ENCODE measurements around the gene RPS21.

Gene RPS21

DNA sequence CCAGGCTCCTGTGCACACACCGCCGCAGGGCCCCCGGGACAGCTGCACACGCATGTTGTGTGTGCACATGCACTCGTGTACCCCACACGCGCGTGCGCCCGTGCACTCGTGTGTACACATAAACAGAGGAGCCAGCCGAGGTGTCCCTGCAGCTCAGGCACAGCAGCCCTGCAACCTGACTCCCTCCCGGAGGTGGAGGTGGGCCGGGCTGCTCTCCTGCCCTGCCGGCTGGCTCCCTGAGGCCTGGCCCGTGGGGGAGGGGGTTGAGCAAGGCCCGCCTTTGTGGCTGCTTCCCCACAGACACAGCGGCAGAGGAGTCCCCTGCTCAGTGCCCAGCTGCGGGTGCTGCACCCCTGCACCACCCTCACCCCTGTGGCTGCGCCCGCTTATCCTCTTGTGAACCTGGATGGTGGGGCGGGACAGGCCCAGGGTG, 39.8 kb downstream of the RPS21 start:
- no peak for DNase-seq (ENCODE audit: low spot score)

GRCh38 chr20:62427172-62428001, 40.5 kb downstream of the RPS21 start, which contains the start of gene RBBP8NL:
TSS of gene RBBP8NL (minus strand) at chr20:62427539. CDS start at chr20:62419647, 7,892 bp downstream.
- DNase-seq (ENCODE audit: low spot score), result no peak

- no peak for DNase-seq (ENCODE audit: low spot score)
These were observed 41.1 kb downstream of the RPS21 start for GRCh38 chr20:62428002-62428372.

- no peak for DNase-seq (ENCODE audit: low spot score)
These were observed 41.7 kb downstream of the RPS21 start for GRCh38 chr20:62428396-62429295.

DNA sequence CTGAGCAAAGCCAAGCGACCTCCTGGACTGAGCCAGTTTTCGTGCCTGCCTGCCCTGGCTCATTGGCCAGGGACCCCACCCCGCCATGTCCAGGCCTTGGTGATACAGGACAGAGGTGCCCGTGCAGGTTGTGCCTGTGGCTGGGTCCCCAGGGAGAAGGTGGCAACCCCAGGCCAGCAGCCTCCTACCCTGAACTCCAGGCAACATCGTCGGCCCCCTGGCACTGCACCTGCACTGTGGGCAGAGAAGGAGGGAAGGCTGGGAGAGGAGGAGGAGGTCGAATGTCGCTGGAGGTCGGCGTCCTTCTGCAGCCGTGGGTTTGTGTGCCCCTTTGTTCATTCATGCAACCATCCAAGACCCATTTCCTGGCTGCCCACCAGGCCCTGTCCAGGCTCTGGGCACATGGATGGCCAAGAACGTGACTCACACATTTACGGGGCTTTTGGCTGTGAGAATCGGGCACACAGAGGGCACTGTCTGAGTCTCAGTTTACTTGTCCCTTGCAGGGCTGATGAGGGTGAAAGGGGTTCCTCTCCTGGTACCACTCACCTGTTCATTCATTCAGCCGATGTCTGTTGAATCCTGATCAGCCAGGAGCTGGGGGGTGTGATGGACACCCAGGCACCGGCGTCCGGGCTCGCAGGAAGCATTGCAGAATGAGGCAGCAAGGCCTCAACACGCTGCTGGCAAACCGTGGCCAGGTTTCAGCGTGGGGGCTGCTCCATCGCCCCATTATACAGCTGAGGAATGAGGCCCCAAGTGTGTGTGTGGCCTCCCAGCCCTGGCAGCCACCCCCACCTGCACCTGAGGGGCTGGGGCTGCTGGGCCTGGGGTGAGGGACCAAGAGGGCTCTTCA, 42.8 kb downstream of the RPS21 start:
- DNase-seq (ENCODE audit: low spot score), result no peak

- no peak for DNase-seq (ENCODE audit: low spot score)
These were observed 43.5 kb downstream of the RPS21 start for GRCh38 chr20:62430311-62430853.

DNA sequence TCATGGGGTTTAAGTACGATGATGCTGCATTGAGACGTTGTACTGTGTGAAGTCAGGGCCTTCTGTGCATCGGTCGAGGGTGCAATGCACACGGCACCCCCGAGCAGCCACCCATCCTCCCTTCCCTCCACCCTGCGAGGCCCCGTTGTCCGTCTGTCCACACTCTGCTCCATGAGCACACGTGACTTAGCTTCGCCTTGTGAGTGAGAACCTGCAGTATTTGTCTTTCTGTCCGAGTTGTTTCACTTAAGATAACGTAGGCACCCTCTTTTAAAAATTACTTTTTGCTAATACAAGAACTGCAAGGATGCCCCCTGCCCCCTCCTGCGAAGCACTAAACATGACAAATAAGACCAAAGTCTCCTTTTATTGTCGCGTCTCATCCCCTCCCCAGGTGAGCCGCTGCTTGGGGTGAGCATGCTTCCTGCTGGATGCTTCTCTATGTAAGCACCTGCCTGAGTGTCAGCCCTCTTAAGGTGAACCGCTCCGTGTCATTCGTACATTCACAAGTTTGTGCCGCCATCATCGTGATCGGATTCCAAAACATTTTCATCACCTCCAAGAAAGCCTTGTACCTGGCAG, 44.1 kb downstream of the RPS21 start:
- no peak for DNase-seq (ENCODE audit: low spot score)

DNA sequence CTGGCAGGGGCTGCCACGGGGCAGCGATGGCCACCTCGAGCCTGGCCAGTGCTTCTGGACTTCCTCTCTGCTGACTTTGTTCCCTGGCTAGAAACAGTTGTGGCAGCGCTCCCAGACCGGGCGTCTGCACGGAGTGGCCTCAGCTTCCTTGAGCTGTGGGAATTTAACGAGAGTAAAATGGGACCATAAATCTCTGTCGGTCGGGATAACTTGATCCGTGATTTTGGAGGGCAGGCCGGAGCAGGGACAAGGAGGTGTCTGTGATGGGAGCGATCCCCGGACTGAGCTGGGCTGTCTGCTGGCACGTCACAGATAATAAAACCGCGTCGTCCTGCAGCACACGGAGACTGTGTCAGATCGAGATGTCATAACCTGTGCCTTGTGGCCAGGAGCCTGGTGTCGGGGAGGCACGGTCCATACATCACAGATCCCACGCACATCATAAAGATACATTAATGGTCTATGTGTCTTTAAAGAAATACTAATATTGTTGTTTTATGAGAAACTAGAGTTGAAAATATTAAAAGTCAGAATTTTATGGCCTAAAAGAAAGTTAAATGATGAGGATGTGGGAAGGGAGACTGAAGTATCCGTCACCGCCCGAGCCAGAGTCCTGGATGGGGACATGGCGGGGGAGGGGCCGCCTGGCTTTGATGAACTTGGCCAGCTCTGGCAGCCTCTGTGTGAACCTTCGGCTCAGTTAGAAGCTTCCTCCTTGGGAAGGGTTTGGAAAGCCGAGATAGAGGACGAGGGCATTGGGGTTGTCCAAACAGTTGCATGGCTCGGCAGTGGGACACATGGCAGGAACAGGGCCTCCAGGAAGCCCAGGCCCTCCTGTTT, 47.0 kb downstream of the RPS21 start:
- DNase-seq (ENCODE audit: low spot score), result no peak

GRCh38 chr20:62436692-62437091, 49.8 kb downstream of the RPS21 start:
- DNase-seq (ENCODE audit: low spot score), result no peak

DNA sequence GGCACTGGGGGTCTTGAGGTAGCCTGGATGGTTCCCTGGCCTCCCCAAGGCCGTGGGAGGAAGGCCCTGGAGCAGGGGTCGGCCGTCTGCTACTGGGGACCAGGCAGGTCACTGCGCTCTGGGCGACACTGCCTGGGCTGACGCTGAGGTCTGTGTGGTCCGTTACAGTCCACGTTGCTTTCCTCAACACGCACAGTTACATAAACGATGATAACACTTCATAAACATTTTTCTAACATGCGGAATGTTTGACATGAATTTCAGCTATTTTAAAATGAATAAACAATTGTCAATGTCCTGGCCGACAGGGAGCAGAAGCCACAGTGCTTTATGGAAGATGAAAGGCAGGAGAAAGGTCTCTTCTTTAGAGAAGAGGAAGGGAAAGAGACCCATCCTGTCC, 50.6 kb downstream of the RPS21 start:
- DNase-seq (ENCODE audit: low spot score), result no peak

DNA sequence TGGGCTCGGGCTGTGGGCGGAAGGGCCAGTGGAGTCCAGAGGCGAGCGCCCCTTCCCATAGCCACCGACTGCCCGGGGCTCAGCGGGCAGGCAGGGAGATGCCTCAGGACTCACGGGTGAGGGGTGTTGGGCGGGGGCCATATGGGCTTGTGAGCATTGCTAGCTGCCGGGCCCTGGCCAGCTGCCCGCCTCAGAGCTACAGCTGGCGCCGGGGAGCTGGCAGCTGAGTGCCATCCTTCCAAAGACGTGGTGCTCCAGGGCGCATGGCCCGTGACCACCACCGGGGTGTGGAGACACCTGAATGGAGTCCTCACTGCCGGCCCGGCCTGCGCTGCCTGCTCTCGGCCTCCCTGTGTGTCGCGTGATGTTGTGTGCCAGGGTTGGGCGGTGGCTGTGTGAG, 51.0 kb downstream of the RPS21 start:
- DNase-seq (ENCODE audit: low spot score), result no peak

Data from AG08395 (cell line).